GM18873 (cell line): Measurements from ENCODE around the gene ADGRE2.

Experiments
- ATAC-seq: cut with Tn5 transposase; IDR thresholded peaks from one replicate; pipeline ENCODE4 v1.9.1; 2021; ENCODE audit warnings: mild to moderate bottlenecking, moderate library complexity, moderate number of reproducible peaks; ENCODE audit not compliant: unreplicated experiment, low FRiP score

ADGRE2 gene

GRCh38 chr19:14748601-14749000 is 29.8 kb downstream of the ADGRE2 start:
- ATAC-seq, result no peak

GRCh38 chr19:14746886-14747285 is 31.5 kb downstream of the ADGRE2 start:
- ATAC-seq, result no peak

- ATAC-seq, result no peak
Measured at GRCh38 chr19:14735915-14736314, 42.4 kb downstream of the ADGRE2 start.

- no peak for ATAC-seq
Measured at GRCh38 chr19:14733574-14733973, 44.8 kb downstream of the ADGRE2 start.

- no peak for ATAC-seq
Measured at GRCh38 chr19:14732510-14732909, 45.9 kb downstream of the ADGRE2 start.

- ATAC-seq, result no peak
Measured at GRCh38 chr19:14731200-14731599, 47.2 kb downstream of the ADGRE2 start.

- no peak for ATAC-seq
Measured at GRCh38 chr19:14728595-14728994, 49.8 kb downstream of the ADGRE2 start.

GRCh38 chr19:14722127-14722526 is 56.2 kb downstream of the ADGRE2 start:
- ATAC-seq, result no peak

- no peak for ATAC-seq
Measured at GRCh38 chr19:14719162-14719561, 59.2 kb downstream of the ADGRE2 start.

- no peak for ATAC-seq
Measured at GRCh38 chr19:14718522-14719116, 59.7 kb downstream of the ADGRE2 start.

- no peak for ATAC-seq
Measured at GRCh38 chr19:14715841-14716240, 62.5 kb downstream of the ADGRE2 start.

GRCh38 chr19:14704450-14704849 is 73.9 kb downstream of the ADGRE2 start:
- ATAC-seq, result no peak

GRCh38 chr19:14703833-14704232 is 74.5 kb downstream of the ADGRE2 start:
- ATAC-seq, result no peak

- no peak for ATAC-seq
Measured at GRCh38 chr19:14700711-14701375, 77.5 kb downstream of the ADGRE2 start.

GRCh38 chr19:14699641-14700040 is 78.7 kb downstream of the ADGRE2 start:
- no peak for ATAC-seq

- no peak for ATAC-seq
Measured at GRCh38 chr19:14695471-14695870, 82.9 kb downstream of the ADGRE2 start.

GRCh38 chr19:14694641-14695266 is 83.6 kb downstream of the ADGRE2 start:
- no peak for ATAC-seq

- peak; percentile 74 for ATAC-seq
Measured at GRCh38 chr19:14689598-14690503, 88.5 kb downstream of the ADGRE2 start, which contains the start of gene ZNF333. ZNF333 (plus strand) TSS chr19:14690048; CDS start chr19:14693492, 3,444 bp downstream.

GRCh38 chr19:14686411-14686810 is 91.9 kb downstream of the ADGRE2 start:
- no peak for ATAC-seq

GRCh38 chr19:14683439-14683838 is 94.9 kb downstream of the ADGRE2 start:
- no peak for ATAC-seq
